Spleen (tissue), 7 donors: ENCODE results near the gene LCE7A.

Experiments used
- CTCF ChIP-seq, 11 experiments: fragments of 200-600 bp in 7 of 11; fragments of 450-650 bp in 4 of 11; sonication (generic) in 4 of 11; IDR thresholded peaks in 8 of 11; conservative IDR thresholded peaks in 3 of 11; 1 replicate in 7 of 11; 2 replicates in 4 of 11; pipeline versions ENCODE4 v1.4.0 to v1.8.0; 2016 to 2021; ENCODE audit warnings: antibody characterized with exemption in 11 of 11, inconsistent platforms in 4 of 11, mild to moderate bottlenecking in 1 of 11
- POLR2A ChIP-seq, 3 donors: fragments of 450-650 bp; IDR thresholded peaks; one replicate each; pipeline ENCODE4 v1.5.1; 2017; ENCODE audit warnings: antibody characterized with exemption in 3 of 3, mild to moderate bottlenecking in 1 of 3
- POLR2AphosphoS5 ChIP-seq, 3 donors: sonication (generic); formaldehyde crosslinking; IDR thresholded peaks; one replicate each; pipeline ENCODE4 v1.5.1; 2017; ENCODE audit warnings: antibody characterized with exemption in 3 of 3
- donor health status: DM: no; HTN: no; CAD: no; lungs with moderate emphysema.
- donor health status: DM: no; HTN: no; CAD: no.
- donor health status: DM: no; HTN: no; CAD: no.

- TF ChIP-seq POLR2AphosphoS5 (IDR thresholded peaks at IDR 0.05) (no peak), CTCF (IDR thresholded peaks at IDR 0.05 in 8 of 11, conservative IDR thresholded peaks at IDR 0.05 in 3 of 11) (no peak), POLR2A (IDR thresholded peaks at IDR 0.05) (no peak)
Observed at GRCh38 chr1:152884966-152885624, 25.3 kb downstream of the LCE7A start.
